KBM-7 (cell line): ENCODE results near the gene CALML3.

Experiments
- DNase-seq: peaks from one replicate; pipeline ENCODE4 v3.0.0-alpha.2; 2015
- in situ Hi-C: fragments of 300-500 bp; cut with MboI; formaldehyde crosslinking; loops from 2 replicates; pipeline ENCODE4 v1.14.3; 2020; ENCODE audit warnings: low sequenced_read_pairs, low pct_unique_long_range_greater_than_20kb, mixed read lengths

Gene CALML3

GRCh38 chr10:5575482-5576153, 50.9 kb downstream of the CALML3 start:
- in situ Hi-C loops, result no loop called here

DNA sequence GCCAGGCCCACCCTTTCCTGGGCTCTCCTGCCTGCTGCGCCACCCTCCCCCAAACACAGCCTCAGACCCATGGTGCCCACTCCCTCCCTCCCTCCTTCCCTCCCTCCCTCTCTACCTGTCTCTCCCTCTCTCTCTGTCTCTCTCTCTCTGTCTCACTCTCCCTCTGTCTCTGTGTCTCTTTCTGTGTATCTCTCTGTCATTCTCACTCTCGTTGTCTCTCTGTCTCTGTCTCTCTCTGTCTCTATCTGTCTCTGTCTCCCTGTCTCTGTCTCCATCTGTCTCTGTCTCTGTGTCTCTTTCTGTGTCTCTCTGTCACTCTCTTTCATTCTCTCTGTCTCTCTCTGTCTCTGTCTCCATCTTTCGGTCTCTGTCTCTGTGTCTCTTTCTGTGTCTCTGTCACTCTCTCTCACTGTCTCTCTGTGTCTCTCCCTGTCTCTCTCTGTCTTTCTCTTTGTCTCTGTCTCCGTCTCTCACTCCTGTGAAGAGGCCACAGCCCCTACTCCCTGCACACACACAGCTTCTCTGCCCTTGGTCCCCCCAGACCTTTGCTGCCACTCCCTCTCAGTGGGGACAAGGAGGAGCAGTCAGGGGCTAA, 51.5 kb downstream of the CALML3 start:
- in situ Hi-C loops, result no loop called here
- no peak for DNase-seq

More at GRCh38 chr10:5575482-5576153, 50.9 kb downstream of the CALML3 start:
- no peak for DNase-seq
